IMR-90 (cell line): Measurements from ENCODE around the gene GALNT14. TPM values are rescaled to one million over a fixed set of nuclear protein-coding genes. Genes with fewer than 3 reads are reported as not detected.

Experiments
- ATAC-seq: fragments of 200-7000 bp; cut with Tn5 transposase; 2 replicates; pipeline ENCODE4 v1.9.1; 2020; ENCODE audit warnings: low read depth, mild to moderate bottlenecking, moderate library complexity
- BruUV-seq: library from RNA; stranded (reverse); fragments of 400-500 nt; replicated peaks from 2 replicates; lab custom pipeline; 2021; lab: Mats Ljungman, UMichigan
- CTCF ChIA-PET: fragments of 300-600 bp; formaldehyde crosslinking; extraction: SDS; loops from one replicate; lab custom pipeline; 2021; ENCODE audit warnings: antibody characterized with exemption; lab: Yijun Ruan, JAX
- POLR2A ChIA-PET: fragments of 300-600 bp; sonication (Branson Sonifier 250); formaldehyde crosslinking; loops from one replicate; lab custom pipeline; 2022; ENCODE audit warnings: antibody characterized with exemption; ENCODE audit not compliant: unreplicated experiment; lab: Charles Lee
- DNase-seq: peaks from one replicate; pipeline ENCODE4 v3.0.0; 2013
- H2AFZ ChIP-seq: replicated peaks from 2 replicates; pipeline ENCODE3; 2013; ENCODE audit warnings: low read length, mild to moderate bottlenecking; ENCODE audit not compliant: poor library complexity
- H2AK5ac ChIP-seq: 2 replicates; pipeline ENCODE4 v1.6.1; 2013; ENCODE audit warnings: low read depth, low read length, inconsistent platforms
- H2AK9ac ChIP-seq: replicated peaks from 2 replicates; pipeline ENCODE3; 2013; ENCODE audit warnings: mild to moderate bottlenecking, low read depth, low read length, moderate library complexity; ENCODE audit not compliant: poor library complexity
- H2BK120ac ChIP-seq: 2 replicates; pipeline ENCODE4 v1.6.1; 2013; ENCODE audit warnings: low read depth, low read length, inconsistent platforms
- H2BK15ac ChIP-seq: 3 replicates; pipeline ENCODE4 v1.6.1; 2013; ENCODE audit warnings: low read depth, low read length, inconsistent platforms
- H2BK20ac ChIP-seq: 2 replicates; pipeline ENCODE4 v1.6.1; 2013; ENCODE audit warnings: low read depth, mild to moderate bottlenecking, inconsistent platforms, low read length, moderate library complexity
- H2BK5ac ChIP-seq: 2 replicates; pipeline ENCODE4 v1.6.1; 2013; ENCODE audit warnings: mild to moderate bottlenecking, low read depth, low read length, inconsistent platforms; ENCODE audit not compliant: poor library complexity, severe bottlenecking
- H3K14ac ChIP-seq: replicated peaks from 2 replicates; pipeline ENCODE4 v1.6.1; 2013; ENCODE audit warnings: low read depth, low read length, inconsistent platforms
- H3K18ac ChIP-seq: 2 replicates; pipeline ENCODE4 v1.6.1; 2013; ENCODE audit warnings: low read depth, low read length, control low read depth
- H3K23ac ChIP-seq: 2 replicates; pipeline ENCODE4 v1.6.1; 2013; ENCODE audit warnings: low read depth, low read length, inconsistent platforms
- H3K27ac ChIP-seq: 2 replicates; pipeline ENCODE4 v1.5.1; 2013; ENCODE audit warnings: mild to moderate bottlenecking, control low read depth, low read length; ENCODE audit not compliant: insufficient read depth
- H3K27me3 ChIP-seq: 2 replicates; pipeline ENCODE4 v1.6.1; 2013; ENCODE audit warnings: low read length; ENCODE audit not compliant: control insufficient read depth, insufficient read depth
- H3K36me3 ChIP-seq: 2 replicates; pipeline ENCODE4 v1.6.1; 2013; ENCODE audit warnings: low read length, mixed read lengths; ENCODE audit not compliant: control insufficient read depth, insufficient read depth
- H3K4ac ChIP-seq: 2 replicates; pipeline ENCODE4 v1.6.1; 2013; ENCODE audit warnings: low read depth, low read length, inconsistent platforms
- H3K4me1 ChIP-seq: 2 replicates; pipeline ENCODE4 v1.6.1; 2013; ENCODE audit warnings: low read length, mixed read lengths; ENCODE audit not compliant: control insufficient read depth, insufficient read depth
- H3K4me2 ChIP-seq: 2 replicates; pipeline ENCODE4 v1.6.1; 2013; ENCODE audit warnings: low read depth, mild to moderate bottlenecking, control low read depth, low read length, moderate library complexity
- H3K4me3 ChIP-seq: 2 replicates; pipeline ENCODE4 v1.5.1; 2013; ENCODE audit warnings: low read depth, mild to moderate bottlenecking, control low read depth, low read length, moderate library complexity; ENCODE audit not compliant: insufficient read depth
- H3K56ac ChIP-seq: 2 replicates; pipeline ENCODE4 v1.6.1; 2013; ENCODE audit warnings: low read length, inconsistent platforms; ENCODE audit not compliant: insufficient read depth; ENCODE audit errors: extremely low read depth
- H3K79me1 ChIP-seq, 2 experiments: 2 replicates each; pipeline ENCODE4 v1.6.1; 2013; ENCODE audit warnings: low read length in 2 of 2, inconsistent platforms in 1 of 2, low read depth in 1 of 2
- H3K9ac ChIP-seq: 2 replicates; pipeline ENCODE4 v1.6.1; 2013; ENCODE audit warnings: low read depth, low read length, control low read depth
- H3K9me1 ChIP-seq: 2 replicates; pipeline ENCODE4 v1.6.1; 2013; ENCODE audit warnings: low read length, inconsistent platforms; ENCODE audit not compliant: insufficient read depth
- H3K9me3 ChIP-seq: 2 replicates; pipeline ENCODE4 v1.6.1; 2013; ENCODE audit warnings: low read length; ENCODE audit not compliant: control insufficient read depth, insufficient read depth
- H4K20me1 ChIP-seq: 2 replicates; pipeline ENCODE4 v1.6.1; 2013; ENCODE audit warnings: low read length, inconsistent platforms; ENCODE audit not compliant: insufficient read depth
- H4K5ac ChIP-seq: 2 replicates; pipeline ENCODE4 v1.6.1; 2013; ENCODE audit warnings: mild to moderate bottlenecking, low read depth, low read length, control low read depth
- H4K8ac ChIP-seq, 2 experiments: 2 replicates each; pipeline ENCODE4 v1.6.1; 2013; ENCODE audit warnings: low read depth in 2 of 2, low read length in 2 of 2, control low read depth in 1 of 2, inconsistent platforms in 1 of 2
- H4K91ac ChIP-seq: 2 replicates; pipeline ENCODE4 v1.6.1; 2013; ENCODE audit warnings: low read depth, low read length, inconsistent platforms; ENCODE audit not compliant: insufficient read depth
- CHD1 ChIP-seq: IDR thresholded peaks from 2 replicates; pipeline ENCODE4 v1.6.1; 2012; ENCODE audit warnings: low read depth, low read length, improper control_type of control experiment
- MAFK ChIP-seq: IDR thresholded peaks from 2 replicates; pipeline ENCODE4 v1.6.1; 2012; ENCODE audit warnings: low read depth, low read length, improper control_type of control experiment
- NFE2L2 ChIP-seq: fragments of 150-350 bp; IDR thresholded peaks from 2 replicates; pipeline ENCODE4 v1.6.1; 2016; ENCODE audit warnings: low read depth, mild to moderate bottlenecking, low read length
- RAD21 ChIP-seq: IDR thresholded peaks from 2 replicates; pipeline ENCODE4 v1.6.1; 2012; ENCODE audit warnings: low read length, improper control_type of control experiment
- RFX5 ChIP-seq: IDR thresholded peaks from 2 replicates; pipeline ENCODE4 v1.8.0; 2012; ENCODE audit warnings: low read depth, mild to moderate bottlenecking, low read length, moderate library complexity
- WGBS, 2 experiments: methylation state at CpG; one replicate each; pipeline versions ENCODE4 v1.1.5 to v1.1.7; 2013; ENCODE audit warnings: missing lambda C conversion rate in 2 of 2; ENCODE audit not compliant: insufficient read length in 1 of 2; ENCODE audit errors: extremely low coverage in 2 of 2; 5-methylcytosine and 5-hydroxymethylcytosine counted together
- dilution Hi-C: fragments of 300-500 bp; cut with HindIII; formaldehyde crosslinking; loops from one replicate; pipeline ENCODE4 v1.14.3; 2018; ENCODE audit warnings: low sequenced_read_pairs; ENCODE audit not compliant: unreplicated experiment
- in situ Hi-C: fragments of 300-500 bp; cut with MboI; formaldehyde crosslinking; loops from 3 replicates; pipeline ENCODE4 v1.14.3; 2019; ENCODE audit warnings: low sequenced_read_pairs, inconsistent platforms, mixed read lengths
- intact Hi-C: fragments of 100-400 bp; cut with micrococcal nuclease; formaldehyde crosslinking; loops from 2 replicates; pipeline ENCODE4 v1.10.0; 2022
- polyA plus RNA-seq, 3 experiments: library from polyadenylated mRNA; depleted of rRNA; stranded (reverse); fragments of >200 nt; gene quantifications; 2 replicates each; pipeline ENCODE4 v1.2.3, GENCODE V29; 2012; ENCODE audit warnings: low replicate concordance in 1 of 3
- total RNA-seq: library from RNA; depleted of rRNA; stranded (reverse); fragments of >200 nt; gene quantifications from 2 replicates; pipeline ENCODE4 v1.2.3, GENCODE V29; 2012
- TF ChIP-seq, protein P1 (sequence below): fragments of 150-350 bp; IDR thresholded peaks from 2 replicates; pipeline ENCODE4 v1.6.1; 2016; ENCODE audit warnings: low read depth, mild to moderate bottlenecking, low read length, moderate library complexity, borderline replicate concordance

Gene GALNT14
- total and polyA plus RNA-seq, 2 of the 4 experiments (the other 2 are of a cell fraction) = 0.15 to 0.18 TPM

- Histone ChIP-seq H3K9ac (no peak overlapping the region), H3K14ac (no peak overlapping the region), H3K36me3 (no peaks in the 10 kb centered on the region), H2BK120ac (no peak overlapping the region), H3K27ac (no peak overlapping the region), H3K4ac (no peak overlapping the region), H2BK15ac (no peak overlapping the region), H3K27me3 (no peaks in the 10 kb centered on the region; the same call in 1 of the 2 replicates), H2AK5ac (no peak overlapping the region), H3K18ac (no peak overlapping the region), H3K9me1 (no peaks in the 10 kb centered on the region), H4K8ac (no peak overlapping the region), H3K9me3 (no peaks in the 10 kb centered on the region), H3K56ac (no peak overlapping the region), H2AK9ac (no peak overlapping the region), H4K20me1 (no peaks in the 10 kb centered on the region), H2AFZ (no peak overlapping the region), H2BK5ac (no peak overlapping the region), H4K5ac (no peak overlapping the region), H3K4me3 (no peak overlapping the region), H3K79me1 (no peaks in the 10 kb centered on the region), H3K4me2 (no peak overlapping the region), H3K23ac (no peak overlapping the region), H2BK20ac (no peak overlapping the region), H3K4me1 (no peaks in the 10 kb centered on the region), H4K91ac (no peak overlapping the region)
- no TSS peak for BruUV-seq
- ATAC-seq (no peak), DNase-seq (no peak)
- intact Hi-C loops = no loop called here
- in situ Hi-C loops = no loop called here
- dilution Hi-C loops = no loop called here
- TF ChIP-seq CHD1 = no peak
- TF ChIP-seq NFE2L2 = no peak
- TF ChIP-seq, protein P1, sequence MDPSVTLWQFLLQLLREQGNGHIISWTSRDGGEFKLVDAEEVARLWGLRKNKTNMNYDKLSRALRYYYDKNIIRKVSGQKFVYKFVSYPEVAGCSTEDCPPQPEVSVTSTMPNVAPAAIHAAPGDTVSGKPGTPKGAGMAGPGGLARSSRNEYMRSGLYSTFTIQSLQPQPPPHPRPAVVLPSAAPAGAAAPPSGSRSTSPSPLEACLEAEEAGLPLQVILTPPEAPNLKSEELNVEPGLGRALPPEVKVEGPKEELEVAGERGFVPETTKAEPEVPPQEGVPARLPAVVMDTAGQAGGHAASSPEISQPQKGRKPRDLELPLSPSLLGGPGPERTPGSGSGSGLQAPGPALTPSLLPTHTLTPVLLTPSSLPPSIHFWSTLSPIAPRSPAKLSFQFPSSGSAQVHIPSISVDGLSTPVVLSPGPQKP = no peak
- TF ChIP-seq RAD21 = no peak
- TF ChIP-seq MAFK = peak; percentile 99
- no peak for TF ChIP-seq RFX5
- CTCF ChIA-PET = no interaction called here
- POLR2A ChIA-PET = no interaction called here
- WGBS, 2 experiments = no CpG with 5 or more reads among the region's 6 CpGs
Observed at GRCh38 chr2:31055938-31056337, 82.3 kb downstream of the GALNT14 start.
